Spleen (tissue), 11 donors: Measurements from ENCODE around the gene SAFB. TPM values are rescaled to one million over a fixed set of nuclear protein-coding genes. Genes with fewer than 3 reads are reported as not detected.
"Not testable (repeated sequence)": the region's sequence is repeated elsewhere in the genome, so short reads cannot be mapped to it uniquely, and the experiment has no call there.

Source experiments
- DNase-seq: peaks from one replicate; pipeline ENCODE4 v3.0.0-alpha.2; 2020
- H3K27ac ChIP-seq, 8 donors: fragments of 200-600 bp; sonication (generic) in 7 of 8; 1 replicate in 4 of 8; 2 replicates in 4 of 8; pipeline versions ENCODE4 v1.5.0 to v1.8.0; 2016 to 2021; ENCODE audit warnings: inconsistent platforms in 4 of 8, mild to moderate bottlenecking in 4 of 8, moderate library complexity in 1 of 8
- H3K27me3 ChIP-seq, 7 donors: fragments of 200-600 bp; sonication (generic) in 6 of 7; replicated peaks in 1 of 7; 1 replicate in 4 of 7; 2 replicates in 3 of 7; pipeline versions ENCODE4 v1.5.0 to v1.8.0; 2016 to 2021; ENCODE audit warnings: inconsistent platforms in 3 of 7, mild to moderate bottlenecking in 1 of 7
- H3K36me3 ChIP-seq, 6 donors: fragments of 200-600 bp; sonication (generic) in 5 of 6; 1 replicate in 4 of 6; 2 replicates in 2 of 6; pipeline versions ENCODE4 v1.5.0 to v1.8.0; 2016 to 2021; ENCODE audit warnings: inconsistent platforms in 2 of 6
- H3K4me1 ChIP-seq, 6 donors: fragments of 200-600 bp; sonication (generic) in 5 of 6; 1 replicate in 3 of 6; 2 replicates in 3 of 6; pipeline versions ENCODE4 v1.5.0 to v1.8.0; 2016 to 2021; ENCODE audit warnings: inconsistent platforms in 3 of 6
- H3K4me3 ChIP-seq, 8 donors: fragments of 200-600 bp; sonication (generic) in 7 of 8; 1 replicate in 4 of 8; 2 replicates in 4 of 8; pipeline versions ENCODE4 v1.5.0 to v1.8.0; 2016 to 2021; ENCODE audit warnings: inconsistent platforms in 4 of 8, mild to moderate bottlenecking in 4 of 8, moderate library complexity in 2 of 8
- H3K9me3 ChIP-seq, 8 donors: fragments of 200-600 bp; sonication (generic) in 7 of 8; 1 replicate in 4 of 8; 2 replicates in 4 of 8; pipeline versions ENCODE4 v1.5.0 to v1.8.0; 2016 to 2021; ENCODE audit warnings: inconsistent platforms in 4 of 8
- CTCF ChIP-seq, 11 experiments: fragments of 200-600 bp in 7 of 11; fragments of 450-650 bp in 4 of 11; sonication (generic) in 4 of 11; IDR thresholded peaks in 8 of 11; conservative IDR thresholded peaks in 3 of 11; 1 replicate in 7 of 11; 2 replicates in 4 of 11; pipeline versions ENCODE4 v1.4.0 to v1.8.0; 2016 to 2021; ENCODE audit warnings: antibody characterized with exemption in 11 of 11, inconsistent platforms in 4 of 11, mild to moderate bottlenecking in 1 of 11
- POLR2A ChIP-seq, 3 donors: fragments of 450-650 bp; IDR thresholded peaks; one replicate each; pipeline ENCODE4 v1.5.1; 2017; ENCODE audit warnings: antibody characterized with exemption in 3 of 3, mild to moderate bottlenecking in 1 of 3
- POLR2AphosphoS5 ChIP-seq, 3 donors: sonication (generic); formaldehyde crosslinking; IDR thresholded peaks; one replicate each; pipeline ENCODE4 v1.5.1; 2017; ENCODE audit warnings: antibody characterized with exemption in 3 of 3
- WGBS, 5 donors: extraction: QIAGEN DNeasy Blood & Tissue Kit in 3 of 5; methylation state at CpG; one replicate each; pipeline versions ENCODE4 v1.1.5 to v1.1.7; 2013 to 2018; 5-methylcytosine and 5-hydroxymethylcytosine counted together
- intact Hi-C: fragments of 100-400 bp; cut with DNase I; formaldehyde crosslinking; loops from one replicate; pipeline ENCODE4 v1.15.0; 2023; ENCODE audit warnings: low total_unique reads
- polyA plus RNA-seq, 3 donors: library from polyadenylated mRNA; stranded (reverse); fragments of 200-250 nt; gene quantifications; one replicate each; pipeline ENCODE4 v1.2.1, GENCODE V29; 2013
- total RNA-seq, 7 donors: library from RNA; depleted of rRNA in 3 of 7; stranded (reverse); fragments of >200 nt in 3 of 7; fragmentation: NEBNext Ultra II Directional in 4 of 7; extraction: Animal tissue kit (Norgen Biotek cat#: 25700) in 4 of 7; gene quantifications; one replicate each; pipeline versions ENCODE4 v1.1.0 to v1.2.1, GENCODE V29; 2016 to 2021
- donor health status: healthy with polysubstance abuse.
- donor health status: DM: no; HTN: no; CAD: no; lungs with moderate emphysema.
- donor health status: DM: no; HTN: no; CAD: no.
- donor health status: Bipolar disorder and iron deficiency.
- donor health status: healthy.
- donor health status: DM: no; HTN: no; CAD: no.
- donor health status: DM: yes; HTN: yes; CAD: no.

Gene SAFB
- total and polyA plus RNA-seq, 10 donors = 41.7 to 161 (median 99.2) TPM

DNA sequence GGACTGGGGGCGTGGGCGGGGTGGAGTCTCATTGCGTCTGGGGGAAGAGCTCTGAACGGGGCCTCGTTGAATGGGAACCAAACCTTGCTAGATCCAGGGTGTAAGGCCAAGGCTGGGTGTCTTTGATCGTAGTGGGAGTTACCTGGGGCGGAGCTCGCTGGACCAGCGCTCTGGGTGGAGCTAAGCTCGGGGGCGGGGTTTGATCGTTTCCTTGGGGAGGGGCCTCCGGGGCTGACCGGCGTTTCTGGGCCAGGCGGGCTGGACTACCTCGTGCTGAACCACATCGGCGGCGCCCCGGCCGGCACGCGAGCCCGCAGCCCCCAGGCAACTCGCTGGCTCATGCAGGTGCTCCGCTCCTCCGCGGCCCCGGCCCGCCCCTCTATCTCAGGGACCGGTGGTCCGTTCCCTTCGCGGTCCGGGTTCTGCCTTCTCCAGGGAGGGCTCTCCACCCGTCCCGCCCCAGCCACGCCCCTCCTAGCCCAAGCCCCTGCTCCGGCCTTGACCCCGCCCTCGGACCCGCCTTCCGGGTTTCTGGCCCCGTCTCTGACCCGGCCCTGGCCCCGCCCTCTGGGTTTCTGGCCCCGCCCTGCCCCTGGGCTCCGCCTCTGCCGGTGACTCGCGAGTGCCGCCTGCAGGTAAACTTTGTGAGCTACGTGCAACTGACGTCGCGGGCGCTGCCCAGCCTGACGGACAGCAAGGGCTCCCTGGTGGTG is 63.9 kb downstream of the SAFB start:
- peak overlapping the region; percentile 67 to 95 (median 91) for H3K27ac ChIP-seq
- H3K27me3 ChIP-seq = no peaks in the 10 kb centered on the region
- H3K36me3 ChIP-seq = peaks cover 0 to 6% (median 2%) of the 10 kb centered on the region in 6 donors
- TF ChIP-seq POLR2A (IDR thresholded peaks at IDR 0.05) (peak in 1 of 3 donors; percentile 25), CTCF (IDR thresholded peaks at IDR 0.05 in 8 of 11, conservative IDR thresholded peaks at IDR 0.05 in 3 of 11) (peak; percentile 72 to 94 (median 85)), POLR2AphosphoS5 (IDR thresholded peaks at IDR 0.05) (peak; percentile 9 to 81 (median 69))
- H3K9me3 ChIP-seq = no peaks in the 10 kb centered on the region
- intact Hi-C loops = no loop called here
- H3K4me1 ChIP-seq = peaks cover 11 to 56% (median 39%) of the 10 kb centered on the region in 6 donors
- 0 to 1% (median 1%) methylated on average over 31 to 59 of the region's 59 CpGs for WGBS, 5 donors
- peak; percentile 100 for DNase-seq
- H3K4me3 ChIP-seq = peak overlapping the region; percentile 55 to 91 (median 71)

DNA sequence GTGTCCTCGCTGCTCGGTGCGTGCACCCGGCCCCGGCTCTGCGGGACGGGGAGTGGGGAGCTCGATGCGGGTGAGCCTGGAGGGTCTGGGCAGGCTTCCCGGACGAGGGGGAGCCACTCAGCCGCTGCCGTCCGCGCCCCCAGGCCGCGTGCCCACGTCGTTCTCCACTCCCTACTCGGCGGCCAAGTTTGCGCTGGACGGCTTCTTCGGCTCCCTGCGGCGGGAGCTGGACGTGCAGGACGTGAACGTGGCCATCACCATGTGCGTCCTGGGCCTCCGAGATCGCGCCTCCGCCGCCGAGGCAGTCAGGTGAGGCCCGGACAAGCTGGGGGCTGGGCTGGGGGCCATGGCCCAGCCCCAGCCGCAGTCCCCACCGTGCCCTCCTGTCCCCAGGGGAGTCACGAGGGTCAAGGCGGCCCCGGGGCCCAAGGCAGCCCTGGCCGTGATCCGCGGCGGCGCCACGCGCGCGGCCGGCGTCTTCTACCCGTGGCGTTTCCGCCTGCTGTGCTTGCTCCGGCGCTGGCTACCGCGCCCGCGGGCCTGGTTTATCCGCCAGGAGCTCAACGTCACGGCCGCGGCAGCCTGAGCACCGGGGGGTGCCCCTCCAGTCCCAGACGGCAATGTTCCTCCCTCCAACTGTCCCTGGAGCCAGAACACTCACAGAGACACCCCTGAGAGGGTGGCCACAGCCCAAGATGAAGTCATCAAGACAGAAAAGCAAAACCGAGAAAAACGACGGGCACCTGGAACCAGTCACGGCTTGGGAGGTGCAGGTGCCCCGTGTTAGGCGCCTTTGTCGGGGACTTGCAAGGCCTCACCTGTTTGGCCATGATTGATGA is 64.7 kb downstream of the SAFB start:
- WGBS, 5 donors = 48 to 70% (median 58%) methylated on average over 46 to 76 of the region's 76 CpGs
- no peaks in the 10 kb centered on the region for H3K9me3 ChIP-seq
- peak overlapping the region; percentile 16 to 95 (median 91) for H3K27ac ChIP-seq
- peaks cover 15 to 63% (median 47%) of the 10 kb centered on the region in 6 donors for H3K4me1 ChIP-seq
- peaks cover 0 to 14% (median 10%) of the 10 kb centered on the region in 6 donors for H3K36me3 ChIP-seq
- H3K4me3 ChIP-seq = peak overlapping the region; percentile 55 to 91 (median 71)
- no peaks in the 10 kb centered on the region for H3K27me3 ChIP-seq
- TF ChIP-seq POLR2AphosphoS5 (IDR thresholded peaks at IDR 0.05) (no peak), CTCF (IDR thresholded peaks at IDR 0.05 in 8 of 11, conservative IDR thresholded peaks at IDR 0.05 in 3 of 11) (peak in 4 of 11 experiments; percentile 11 to 35 (median 23)), POLR2A (IDR thresholded peaks at IDR 0.05) (no peak)
- no peak for DNase-seq
- intact Hi-C loops = no loop called here

- H3K36me3 ChIP-seq = peaks cover 0 to 22% (median 18%) of the 10 kb centered on the region in 6 donors
- intact Hi-C loops, H3K9me3 ChIP-seq, H3K4me3 ChIP-seq, H3K27me3 ChIP-seq, H3K27ac ChIP-seq: not testable (repeated sequence)
- peaks cover 15 to 71% (median 55%) of the 10 kb centered on the region in 6 donors for H3K4me1 ChIP-seq
- 94 to 98% (median 94%) methylated on average over 13 of the region's 13 CpGs for WGBS, 5 donors
- peak; percentile 69 for DNase-seq
Observed at GRCh38 chr19:5688262-5688881, 65.5 kb downstream of the SAFB start.

GRCh38 chr19:5690125-5690954 is 67.5 kb downstream of the SAFB start, which contains the start of gene RPL36:
RPL36 (plus strand) TSS chr19:5690295; CDS start chr19:5690508, 213 bp downstream.
- intact Hi-C loops = no loop called here
- Histone ChIP-seq H3K27ac (peak within 1 kb of the TSS; percentile 90 to 94 (median 93)), H3K36me3 (peaks cover under 1 to 42% (median 37%) of the 10 kb centered on the region in 6 donors), H3K4me3 (peak within 1 kb of the TSS; percentile 65 to 93 (median 80)), H3K27me3 (no peaks in the 10 kb centered on the region), H3K9me3 (no peaks in the 10 kb centered on the region), H3K4me1 (peaks cover 15 to 80% (median 60%) of the 10 kb centered on the region in 6 donors)
- TF ChIP-seq POLR2A (IDR thresholded peaks at IDR 0.05) (peak; percentile 38 to 75 (median 61)), POLR2AphosphoS5 (IDR thresholded peaks at IDR 0.05) (peak; percentile 98 to 99 (median 99)), CTCF (IDR thresholded peaks at IDR 0.05 in 8 of 11, conservative IDR thresholded peaks at IDR 0.05 in 3 of 11) (peak; percentile 97 to 100 (median 99))
- 0 to 2% (median 1%) methylated on average over 59 to 73 of the region's 73 CpGs for WGBS, 5 donors
- peak; percentile 100 for DNase-seq
